GM19023 (cell line): ENCODE data around the gene CABP4.

Experiments
- ATAC-seq: cut with Tn5 transposase; IDR thresholded peaks from one replicate; pipeline ENCODE4 v1.9.1; 2021; ENCODE audit warnings: mild to moderate bottlenecking, moderate library complexity; ENCODE audit not compliant: unreplicated experiment

Gene CABP4

DNA sequence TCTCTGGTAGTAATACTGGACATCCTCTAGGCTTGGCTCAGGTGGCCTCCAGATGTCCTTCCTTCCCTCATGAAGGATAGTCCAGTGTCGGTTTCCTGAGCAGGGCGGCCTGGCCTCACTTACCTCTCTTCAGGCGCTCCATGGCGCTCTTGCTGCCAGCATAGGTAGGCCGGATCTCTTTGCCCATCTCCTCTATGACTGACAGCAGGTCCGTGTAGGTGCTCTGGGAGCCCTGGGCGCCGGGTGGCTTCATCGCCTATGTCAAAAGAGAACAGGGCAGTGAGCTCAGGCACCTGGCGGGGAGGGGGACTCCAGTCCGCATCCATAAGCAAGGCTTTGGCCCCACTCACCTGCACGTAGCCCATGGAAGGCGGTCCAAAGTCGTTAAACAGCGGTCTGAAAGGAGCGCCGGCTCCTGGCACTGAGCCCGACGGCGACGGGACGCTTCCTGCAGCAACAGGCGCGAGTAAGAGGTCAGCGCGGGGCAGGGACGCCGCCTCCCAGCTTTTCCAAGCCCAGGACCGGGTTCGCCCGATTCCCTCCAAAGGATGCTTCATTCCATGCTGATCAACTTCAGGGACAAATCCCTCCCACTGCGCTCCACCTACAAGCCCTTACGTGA is 52.2 kb downstream of the CABP4 start:
- ATAC-seq = no peak

- peak; percentile 78 for ATAC-seq
Observed at GRCh38 chr11:67507864-67508485, 52.8 kb downstream of the CABP4 start, which contains the start of gene CDK2AP2. CDK2AP2 (minus strand) TSS chr11:67508162; CDS start chr11:67508082, 80 bp downstream.

- ATAC-seq = peak; percentile 39
Observed at GRCh38 chr11:67508486-67509121, 53.5 kb downstream of the CABP4 start.

DNA sequence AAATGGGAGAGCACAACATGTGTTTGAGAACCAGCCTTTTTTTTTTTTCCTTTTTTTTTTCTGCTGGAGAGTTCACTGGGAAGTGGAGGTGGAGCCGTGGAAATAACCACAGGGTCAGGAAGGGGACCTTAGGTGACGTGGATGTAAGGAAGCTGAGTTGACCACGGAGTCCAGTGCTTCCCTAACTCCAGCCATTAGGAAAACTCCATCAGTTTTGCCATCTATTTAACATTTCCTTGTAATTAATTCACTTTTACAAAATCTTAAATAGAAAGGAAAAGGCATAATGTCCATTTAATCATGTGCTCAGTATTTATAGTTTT is 54.8 kb downstream of the CABP4 start:
- no peak for ATAC-seq
